Islet of Langerhans (tissue), 1 donor: ENCODE results near the gene NEK10.
"Not testable (repeated sequence)": the region's sequence is repeated elsewhere in the genome, so short reads cannot be mapped to it uniquely, and the experiment has no call there.

Experiments
- FAIRE-seq: peaks from one replicate; lab custom pipeline; 2011; peaks lifted over from hg19 to GRCh38; lab: Jason Lieb, UNC

The NEK10 gene

DNA sequence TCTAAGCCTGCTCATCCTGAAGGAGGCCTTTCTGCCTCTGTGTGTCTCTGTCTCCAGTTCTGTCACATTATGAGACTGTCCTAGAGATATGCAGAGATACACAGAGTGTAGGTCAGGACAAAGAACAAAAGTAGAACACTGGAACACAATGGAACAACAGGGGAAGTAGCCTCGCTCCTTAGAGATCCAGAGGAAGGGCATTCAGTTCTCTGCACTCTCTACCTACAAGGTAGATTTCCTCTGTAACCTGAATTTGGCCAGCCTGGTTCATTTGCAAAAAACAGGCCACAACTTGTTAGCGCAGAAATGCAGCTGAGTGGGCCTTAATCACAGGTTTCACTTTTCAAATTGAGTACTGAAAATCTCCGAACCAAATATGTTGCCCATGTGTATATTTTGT, 19.4 kb downstream of the NEK10 start:
- no peak for FAIRE-seq

DNA sequence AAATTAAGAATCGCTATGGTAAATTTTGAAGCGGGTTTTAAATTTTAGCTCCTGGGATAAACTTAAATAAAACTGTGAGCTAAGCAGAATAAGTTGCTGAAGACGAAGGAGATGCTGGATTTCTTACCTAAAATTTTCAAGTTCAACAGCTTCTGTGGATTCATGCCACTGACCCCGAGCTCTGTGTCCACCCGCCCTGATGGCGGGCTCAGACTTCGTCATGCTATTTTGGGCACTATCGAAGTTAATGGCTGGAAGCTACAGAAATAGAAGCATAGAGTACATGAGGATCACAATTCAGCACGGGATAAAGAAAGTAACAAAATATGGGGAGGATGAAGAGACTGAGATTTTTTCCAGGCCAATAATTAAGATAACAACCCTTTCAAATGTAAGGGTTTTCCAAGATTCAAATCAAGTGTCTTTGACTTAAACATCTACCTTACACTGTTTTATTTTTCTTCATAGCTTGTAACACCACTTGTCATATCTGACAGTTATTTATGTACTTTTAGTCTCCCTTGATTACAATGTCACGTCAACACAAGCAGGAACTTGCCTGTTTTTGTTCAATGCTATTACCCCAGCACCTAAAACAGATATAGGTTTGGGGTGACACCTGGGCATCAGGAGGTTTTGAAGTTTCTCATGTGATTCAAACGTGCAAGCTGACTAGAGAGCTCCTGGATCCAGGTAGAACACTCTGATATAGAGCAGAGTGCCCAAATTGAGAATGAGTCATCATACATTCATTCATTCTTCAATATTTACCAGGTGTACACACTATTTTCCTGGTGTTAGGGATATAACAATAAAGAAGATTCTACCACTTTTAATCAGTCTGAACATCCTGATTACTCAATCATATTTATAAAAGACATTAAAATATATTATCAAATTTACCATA, 23.0 kb downstream of the NEK10 start:
- no peak for FAIRE-seq

DNA sequence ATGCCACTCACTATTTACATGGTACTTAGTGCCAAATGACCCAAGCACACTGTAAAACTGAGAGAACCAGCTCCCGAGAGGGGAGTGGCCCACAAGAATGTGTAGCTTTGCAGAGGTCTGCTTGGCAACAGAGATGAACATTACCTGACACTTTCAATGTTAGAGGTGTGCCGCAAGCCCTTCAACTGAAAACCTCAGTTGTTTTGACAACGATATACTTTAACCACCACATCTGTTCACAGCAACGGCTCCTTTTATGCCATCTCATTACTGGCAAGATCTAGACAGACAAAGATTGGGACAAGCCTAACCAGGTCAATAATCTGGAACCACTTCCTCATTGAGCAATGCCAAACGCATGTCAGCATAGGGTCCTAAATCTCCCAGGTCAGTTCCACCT, 23.7 kb downstream of the NEK10 start:
- FAIRE-seq: no peak

DNA sequence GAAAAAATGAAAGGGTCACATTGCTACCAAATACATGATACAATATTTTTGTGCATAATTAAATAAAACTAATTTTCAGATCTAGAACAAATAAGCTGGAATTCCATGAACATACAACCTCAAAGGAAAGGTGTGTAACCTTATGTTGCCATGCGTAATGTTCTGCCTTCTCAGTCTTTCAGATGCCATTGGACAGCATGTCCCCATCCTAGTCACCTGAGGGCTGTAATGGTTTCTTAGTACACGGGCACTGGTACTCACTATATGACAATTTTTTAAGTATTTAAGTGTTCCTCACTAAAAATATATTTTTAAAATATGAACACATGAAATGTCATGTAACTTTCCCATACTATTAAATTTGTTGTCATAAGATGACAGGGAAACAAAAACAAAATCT, 24.1 kb downstream of the NEK10 start:
- FAIRE-seq: no peak

DNA sequence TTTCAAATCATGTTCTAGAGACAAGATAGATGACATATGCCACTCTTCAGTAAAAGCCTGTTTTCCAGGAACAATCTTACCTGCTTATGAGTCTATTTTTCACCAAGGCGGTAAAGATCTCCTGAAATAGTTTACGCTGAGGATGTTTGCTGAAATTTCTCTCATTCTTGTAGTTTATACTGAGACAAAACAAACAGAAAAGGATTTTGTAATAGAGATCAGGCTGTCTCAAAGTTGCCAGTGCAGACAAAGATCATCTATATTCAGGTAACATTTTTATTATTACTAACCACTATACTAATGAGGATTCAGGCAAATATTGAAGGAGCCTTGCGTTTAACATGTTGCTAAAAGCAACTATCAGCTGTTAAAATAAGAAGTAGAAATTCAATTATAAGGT, 25.0 kb downstream of the NEK10 start:
- no peak for FAIRE-seq

DNA sequence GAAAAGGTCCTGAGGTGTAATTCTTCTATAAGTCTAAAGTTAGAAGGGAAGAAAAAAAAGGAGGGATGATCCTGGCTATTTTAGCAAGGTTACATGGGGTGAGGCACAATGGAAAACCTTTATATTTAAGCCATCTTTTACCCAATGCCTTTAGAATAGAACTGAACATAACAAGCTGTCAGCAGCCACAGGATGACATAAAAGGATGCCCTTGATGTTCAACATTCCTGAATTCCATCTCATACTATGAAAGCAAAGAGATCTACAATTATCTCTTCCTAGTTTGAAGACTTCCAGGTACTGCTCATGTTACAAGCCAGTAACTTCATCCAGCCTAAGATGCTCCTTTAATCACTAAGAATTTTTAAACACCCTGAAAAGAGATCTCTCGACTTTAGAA, 26.9 kb downstream of the NEK10 start:
- FAIRE-seq: no peak

DNA sequence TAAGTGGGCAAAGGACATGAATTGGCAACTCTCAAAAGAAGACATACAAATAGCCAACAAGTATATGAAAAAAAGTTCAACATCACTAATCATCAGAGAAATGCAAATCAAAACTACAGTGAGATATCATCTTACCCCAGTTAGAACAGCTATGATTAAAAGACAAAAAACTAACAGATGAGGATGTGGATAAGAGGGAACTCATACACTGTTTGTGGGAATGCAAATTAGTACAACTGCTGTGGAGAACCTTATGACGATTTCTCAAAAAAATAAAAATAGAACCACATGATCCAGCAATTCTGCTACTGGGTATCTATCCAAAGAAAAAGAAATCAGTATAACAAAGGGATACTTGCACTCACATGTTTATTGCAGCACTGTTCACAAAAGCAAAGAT, 28.6 kb downstream of the NEK10 start:
- no peak for FAIRE-seq

DNA sequence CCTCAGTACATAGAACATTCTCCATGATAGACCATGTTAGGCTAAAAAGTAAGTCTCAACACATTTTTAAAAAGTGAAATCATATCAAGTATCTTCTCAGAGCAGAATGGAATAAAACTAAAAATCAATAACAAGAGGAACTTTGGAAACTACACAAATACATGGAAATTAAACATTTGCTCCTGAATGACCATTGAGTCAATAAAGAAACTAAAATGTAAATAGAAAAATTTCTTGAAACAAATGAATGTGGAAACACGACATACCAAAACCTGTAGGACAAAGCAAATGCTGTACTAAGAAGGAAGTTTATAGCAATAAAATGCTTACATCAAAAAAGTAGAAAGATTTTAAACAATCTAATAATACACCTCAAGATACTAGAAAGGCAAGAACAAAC, 33.6 kb downstream of the NEK10 start:
- FAIRE-seq: no peak

DNA sequence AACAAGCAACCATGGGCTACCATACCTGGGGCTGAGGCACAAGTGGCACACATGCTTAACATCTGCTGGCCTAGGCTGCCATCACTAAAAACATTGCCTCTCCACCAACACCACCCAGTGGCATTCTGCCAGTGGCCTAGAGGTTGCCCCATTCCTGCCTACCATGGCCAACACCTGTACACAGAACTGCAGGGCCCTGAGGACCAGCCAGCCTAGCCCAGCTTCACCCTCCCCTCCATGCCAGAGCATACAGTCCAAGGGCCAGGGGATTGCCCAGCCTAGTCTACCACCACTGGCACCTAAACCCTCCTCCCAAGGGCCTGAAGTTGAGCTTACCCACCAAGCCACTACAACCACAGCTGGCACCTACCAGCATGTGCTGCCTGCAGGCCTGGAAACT, 35.3 kb downstream of the NEK10 start:
- no peak for FAIRE-seq

DNA sequence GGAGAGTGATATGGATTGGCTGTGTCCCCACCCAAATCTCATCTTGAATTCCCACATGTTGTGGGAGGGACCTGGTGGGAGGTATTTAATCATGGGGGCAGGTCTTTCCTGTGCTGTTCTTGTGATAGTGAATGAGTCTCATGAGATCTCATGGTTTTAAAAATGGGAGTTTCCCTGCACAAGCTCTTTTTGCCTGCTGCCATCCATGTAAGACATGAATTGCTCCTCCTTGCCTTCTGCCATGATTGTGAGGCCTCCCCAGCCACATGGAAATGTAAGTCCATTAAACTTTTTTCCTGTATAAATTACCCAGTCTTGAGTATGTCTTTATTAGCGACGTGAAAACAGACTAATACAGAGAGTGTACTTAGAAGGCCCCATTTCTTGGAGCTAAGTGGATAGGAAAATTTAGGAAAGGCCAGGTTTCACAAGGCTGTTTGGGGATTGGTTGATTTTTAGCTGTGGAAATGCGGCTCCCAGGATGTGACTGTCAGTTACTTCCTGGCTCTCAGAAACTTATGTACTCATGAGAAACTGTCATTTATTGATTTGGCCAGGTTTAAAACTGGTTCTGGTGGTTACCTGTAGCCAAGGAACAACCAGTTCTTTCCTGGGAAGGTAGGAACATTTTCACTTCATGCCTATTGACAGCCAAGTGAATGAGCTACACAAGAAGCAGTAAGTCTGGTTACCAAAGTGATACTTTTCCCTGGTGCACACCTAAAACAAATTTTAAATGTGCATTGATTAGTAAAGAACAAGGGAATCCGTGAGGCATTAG, 40.0 kb downstream of the NEK10 start:
- FAIRE-seq: not testable (repeated sequence)

DNA sequence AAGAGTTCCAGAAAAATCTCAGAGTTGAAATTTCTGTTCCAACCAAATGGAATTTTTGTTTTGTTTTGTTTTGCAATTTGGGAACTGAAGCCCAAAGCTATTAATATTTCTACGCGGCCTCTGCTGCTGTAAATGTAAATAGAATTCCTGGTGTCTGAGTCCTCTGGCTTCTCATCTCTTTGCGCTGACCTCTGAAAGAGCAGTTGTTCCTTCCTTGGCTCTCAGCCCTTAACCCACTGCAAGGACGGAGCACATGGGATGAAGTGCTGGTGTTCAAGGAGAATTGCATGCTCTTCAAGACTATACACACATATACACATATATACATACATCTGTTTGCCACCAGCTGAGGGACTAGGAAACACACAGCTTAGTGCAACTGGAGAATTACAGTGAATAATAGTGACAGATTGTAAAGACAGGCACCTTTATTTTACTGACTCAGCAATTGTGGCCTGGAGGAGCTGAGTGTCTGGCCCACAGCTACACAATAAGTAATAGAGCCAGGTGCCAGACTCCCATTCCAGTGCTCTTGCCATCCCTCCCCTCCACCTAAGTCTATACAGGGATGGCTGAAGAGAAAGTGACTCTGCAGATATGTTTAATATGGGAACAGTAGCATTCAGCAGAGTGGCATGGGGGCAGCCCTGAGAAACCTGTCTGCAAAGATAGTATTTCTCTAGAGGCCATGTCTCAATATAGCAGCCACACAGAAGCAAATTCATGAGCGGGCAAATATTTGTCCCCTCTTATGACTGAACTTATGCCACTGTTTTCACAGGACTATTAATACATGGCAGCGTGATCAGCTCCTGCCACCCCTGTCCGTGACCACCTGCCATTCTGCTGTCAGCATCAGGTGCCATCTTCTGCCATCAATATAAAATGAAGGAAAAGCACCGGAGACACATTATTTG, 42.3 kb downstream of the NEK10 start:
- no peak for FAIRE-seq

DNA sequence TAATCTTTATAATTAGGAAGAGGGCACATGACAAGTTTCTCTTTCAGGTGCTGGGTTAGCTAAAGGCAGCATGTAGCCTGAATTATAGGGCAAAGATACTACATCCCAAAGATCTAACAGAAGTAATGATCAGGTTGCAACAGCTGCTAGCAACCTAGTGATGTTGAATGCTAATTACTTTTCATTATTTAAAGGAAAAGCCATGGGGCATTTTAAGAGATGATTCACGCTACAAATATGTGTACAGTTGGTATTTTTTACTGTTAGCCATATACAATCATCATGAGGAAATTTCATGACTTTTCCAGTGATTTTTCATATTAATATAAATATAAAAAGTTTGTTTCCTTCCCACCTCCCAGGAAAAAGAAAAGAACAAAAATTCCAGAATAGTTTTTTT, 43.0 kb downstream of the NEK10 start:
- no peak for FAIRE-seq

DNA sequence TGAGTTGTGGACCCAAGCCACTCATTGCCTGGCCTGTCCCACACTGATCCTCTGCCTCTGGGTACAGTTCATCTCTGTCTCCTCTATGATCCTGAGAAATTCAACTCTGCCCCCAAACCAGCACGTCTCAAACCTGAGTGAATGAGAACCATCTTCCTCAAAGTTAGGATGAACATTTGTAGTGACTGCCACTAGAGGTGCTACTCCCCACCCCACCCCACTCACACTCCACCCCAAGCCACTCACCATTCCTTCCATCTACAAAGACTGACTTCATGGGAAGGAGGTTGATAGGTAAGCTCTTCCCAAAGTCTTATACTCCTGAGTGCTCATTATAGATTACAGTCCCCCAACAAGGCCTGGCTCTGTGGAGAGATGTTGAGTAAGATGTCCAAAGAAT, 43.8 kb downstream of the NEK10 start:
- FAIRE-seq: no peak

DNA sequence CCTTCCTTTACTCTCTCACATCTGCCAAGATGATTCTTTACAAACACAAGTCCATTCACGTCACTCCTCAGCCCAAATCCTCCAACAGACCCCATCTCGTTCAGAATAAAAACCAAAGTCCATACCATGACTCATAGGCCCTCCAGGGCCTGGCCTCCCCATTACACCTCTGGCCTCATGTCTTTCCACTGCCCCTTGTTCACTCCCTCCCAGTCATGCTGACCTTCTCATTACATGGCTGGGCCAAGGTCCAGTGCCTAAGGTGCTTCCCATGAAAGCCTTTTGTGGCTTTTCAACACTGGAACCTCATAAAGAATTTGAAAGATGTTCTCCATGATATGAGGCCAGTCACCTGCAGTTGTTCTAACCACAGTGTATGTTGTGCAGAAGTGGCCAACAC, 44.5 kb downstream of the NEK10 start:
- no peak for FAIRE-seq

DNA sequence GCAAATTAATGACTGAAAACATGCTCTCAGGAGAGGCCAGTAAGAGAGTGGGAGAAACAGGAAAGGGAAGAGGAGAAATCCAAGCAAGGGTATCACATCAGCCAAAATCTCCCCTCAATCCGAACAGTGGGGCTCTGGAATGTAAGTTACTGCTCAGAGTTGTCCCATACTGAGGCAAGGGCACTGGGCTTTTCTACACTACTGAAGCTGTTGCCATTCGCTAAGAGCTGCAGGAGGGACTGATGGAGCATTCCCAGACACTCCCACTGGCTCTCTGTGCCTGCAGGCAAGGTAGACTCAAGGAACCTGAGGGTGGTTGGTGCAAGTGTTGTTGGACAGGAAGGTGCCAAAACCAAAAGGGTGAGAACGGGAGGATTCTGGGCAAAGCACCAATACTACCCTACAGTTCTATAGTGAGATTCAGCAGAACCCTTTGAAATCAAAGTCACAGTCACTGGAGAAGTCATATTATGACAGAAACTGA, 46.1 kb downstream of the NEK10 start:
- FAIRE-seq: no peak

DNA sequence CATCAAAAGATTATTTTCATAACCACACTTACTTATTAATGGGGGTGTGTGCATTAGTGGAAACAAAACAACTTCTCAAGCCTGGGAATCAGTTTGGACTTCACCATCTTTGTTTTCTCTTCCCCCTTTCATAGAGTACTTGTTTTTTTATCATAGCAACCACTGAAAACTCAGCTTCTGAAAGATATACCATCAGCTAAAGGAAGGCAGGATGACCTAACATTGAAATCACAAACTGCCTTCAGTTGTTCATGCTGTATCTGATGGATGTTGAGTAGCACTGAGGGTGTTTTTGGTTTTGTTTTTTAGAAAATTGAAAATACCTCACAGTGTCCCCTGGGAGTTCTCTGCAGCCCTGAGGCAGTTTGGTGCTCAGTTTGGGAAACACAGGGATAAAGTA, 46.5 kb downstream of the NEK10 start:
- FAIRE-seq: no peak

DNA sequence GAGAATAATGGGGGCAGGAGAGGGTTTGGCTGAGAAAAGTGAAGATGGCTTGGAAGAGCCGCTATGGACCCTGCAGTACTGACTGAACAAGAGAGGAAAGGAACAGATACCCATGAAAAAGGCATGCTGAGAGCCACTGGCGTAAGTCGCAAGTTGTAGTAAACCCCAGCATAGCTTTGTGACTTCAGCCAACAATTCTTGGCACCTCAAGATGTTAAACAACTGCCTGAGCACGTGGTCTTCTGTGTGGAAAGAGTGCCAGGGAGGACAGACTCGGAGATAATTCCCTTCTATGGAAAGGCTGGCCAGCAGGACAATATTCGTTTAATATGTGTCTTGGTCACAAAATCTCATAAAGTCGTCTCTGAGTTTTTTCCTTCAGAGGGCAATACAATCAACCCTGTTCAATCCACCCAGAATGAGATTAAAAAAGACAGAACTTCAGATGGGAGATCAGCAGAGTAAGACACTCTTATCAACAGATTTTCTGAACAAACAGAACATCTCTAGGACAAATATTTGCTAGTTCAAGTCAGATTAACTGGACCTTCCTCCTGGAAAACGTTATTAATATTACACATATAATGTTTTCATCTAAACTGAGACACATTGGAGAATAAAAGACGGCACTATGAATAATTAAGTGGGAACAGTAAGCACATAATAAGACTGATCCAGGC, 49.2 kb downstream of the NEK10 start:
- no peak for FAIRE-seq

DNA sequence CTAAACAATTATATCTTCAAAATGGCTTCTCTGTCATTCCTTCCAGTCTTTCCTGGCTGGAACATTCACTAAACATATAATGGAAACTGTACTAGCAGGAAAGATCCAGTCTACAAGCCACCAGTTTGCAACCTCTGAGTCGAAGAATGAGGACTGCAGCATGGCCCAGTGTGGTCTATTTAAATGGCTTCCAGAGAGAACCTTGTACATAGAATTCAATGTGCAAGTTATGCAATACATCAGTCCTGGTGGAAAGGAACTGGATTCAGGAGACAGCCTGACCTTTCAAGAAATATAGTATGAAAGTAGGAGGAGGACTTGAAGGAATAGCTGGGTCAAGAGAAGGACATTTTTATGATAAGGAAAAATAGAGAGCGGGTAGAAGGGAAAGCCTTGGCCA, 49.9 kb downstream of the NEK10 start:
- FAIRE-seq: no peak

DNA sequence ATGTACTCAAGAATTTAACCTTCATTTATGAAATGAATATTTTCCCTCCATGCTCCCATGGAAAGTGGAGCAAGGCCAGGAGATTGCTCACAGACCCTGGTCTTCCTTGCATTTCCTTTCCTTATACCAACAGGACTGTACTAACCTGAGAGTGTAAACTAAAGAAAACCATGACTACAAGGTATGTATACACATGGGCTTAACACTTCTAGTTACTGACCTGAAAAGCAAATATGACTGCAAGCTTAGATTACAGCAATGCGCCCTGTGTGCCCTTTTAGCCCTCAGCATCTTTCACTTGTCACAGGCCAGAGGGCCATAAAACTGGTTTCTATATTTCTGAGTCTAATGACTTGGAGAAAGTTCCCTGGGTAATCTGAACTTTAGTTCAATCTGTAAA, 52.1 kb downstream of the NEK10 start:
- FAIRE-seq: no peak

DNA sequence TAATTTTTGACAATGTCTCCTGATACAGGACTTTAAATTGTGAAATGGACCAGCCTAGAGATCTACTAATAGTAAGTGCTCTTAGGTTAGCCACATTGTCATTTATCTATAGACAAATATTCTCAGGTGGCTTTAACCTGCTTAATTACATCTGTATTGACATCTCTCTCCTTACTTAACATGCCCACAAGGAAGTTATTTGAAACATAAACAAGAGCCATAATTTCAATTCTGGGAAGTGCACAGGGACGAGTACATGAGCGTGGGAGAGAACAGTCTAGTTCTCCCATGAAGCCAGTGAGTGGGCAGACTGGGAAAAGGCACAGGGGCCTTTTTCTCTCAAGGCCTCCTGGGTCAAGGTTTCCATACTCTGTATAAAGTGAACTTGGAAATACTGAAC, 54.2 kb downstream of the NEK10 start:
- no peak for FAIRE-seq

DNA sequence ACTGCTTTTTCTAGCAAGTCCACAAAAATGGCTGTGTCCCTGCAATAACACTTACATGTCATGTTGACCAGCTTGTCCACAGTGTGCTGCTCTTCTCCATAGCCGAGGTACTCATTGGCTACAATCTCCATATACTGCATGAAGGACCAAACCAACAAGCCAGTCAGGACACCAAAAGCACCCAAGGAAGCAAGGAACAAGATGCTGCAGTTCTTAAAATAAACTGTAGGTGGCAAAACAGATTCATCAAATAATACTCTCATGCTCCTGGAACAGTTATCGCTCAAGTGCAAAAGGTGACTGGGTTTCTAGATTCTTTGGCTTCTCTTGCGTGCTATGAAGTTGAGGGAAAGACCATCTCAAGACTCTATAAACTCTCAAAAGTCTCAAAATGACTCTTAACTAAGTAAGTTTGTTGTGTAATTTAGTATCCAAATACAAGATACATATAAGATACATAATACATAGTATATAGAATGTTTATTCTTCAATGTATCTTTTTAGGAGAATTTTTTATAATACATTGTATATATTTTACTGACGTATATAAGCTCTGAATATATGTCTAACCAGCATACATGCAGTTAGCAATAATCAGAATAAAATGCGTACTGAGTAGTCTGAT, 57.0 kb downstream of the NEK10 start:
- FAIRE-seq: peak; percentile 98
